PC-9 (cell line): ENCODE results near the gene PACSIN1.

ENCODE experiments used
- CTCF ChIP-seq: fragments of 200-600 bp; sonication (generic); conservative IDR thresholded peaks from 2 replicates; pipeline ENCODE4 v1.6.1; 2017; ENCODE audit warnings: mixed run types, antibody characterized with exemption, mild to moderate bottlenecking, moderate library complexity
- EZH2 ChIP-seq: fragments of 200-600 bp; sonication (generic); IDR thresholded peaks from 2 replicates; pipeline ENCODE4 v1.8.0; 2017; ENCODE audit warnings: antibody characterized with exemption, low read depth

GRCh38 chr6:34435916-34436315, 30.0 kb upstream of the PACSIN1 start:
- TF ChIP-seq CTCF (no peak), EZH2 (no peak)
